NCI-H2107 treated with DMSO at 0.1 percent for 48 hours (cell line): ENCODE results near the gene SLC4A1AP.
"Not testable (repeated sequence)": the region's sequence is repeated elsewhere in the genome, so short reads cannot be mapped to it uniquely, and the experiment has no call there.

ENCODE experiments used
- DNase-seq: peaks from one replicate; lab custom pipeline; 2025; ENCODE audit not compliant: unreplicated experiment; lab: John Stamatoyannopoulos, UW

SLC4A1AP gene

DNA sequence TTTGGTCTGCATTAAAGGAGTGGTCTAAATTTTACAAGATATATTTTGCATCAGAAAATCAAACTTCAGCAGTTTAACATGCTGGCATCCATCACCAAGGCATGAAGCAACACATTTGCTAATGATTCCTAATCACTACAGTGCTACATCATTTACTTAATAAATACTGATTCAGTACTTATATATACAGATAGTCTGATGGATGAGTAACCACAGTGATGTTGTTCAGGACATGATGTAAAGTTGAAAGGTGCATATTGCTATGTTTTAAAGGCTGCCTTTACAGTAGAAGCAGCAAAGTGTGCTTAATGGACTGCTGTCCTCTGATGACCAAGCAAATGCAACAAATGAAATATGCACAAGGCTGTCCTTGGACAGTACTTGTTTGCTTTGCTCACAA is 11.3 kb upstream of the SLC4A1AP start:
- DNase-seq: no peak

DNA sequence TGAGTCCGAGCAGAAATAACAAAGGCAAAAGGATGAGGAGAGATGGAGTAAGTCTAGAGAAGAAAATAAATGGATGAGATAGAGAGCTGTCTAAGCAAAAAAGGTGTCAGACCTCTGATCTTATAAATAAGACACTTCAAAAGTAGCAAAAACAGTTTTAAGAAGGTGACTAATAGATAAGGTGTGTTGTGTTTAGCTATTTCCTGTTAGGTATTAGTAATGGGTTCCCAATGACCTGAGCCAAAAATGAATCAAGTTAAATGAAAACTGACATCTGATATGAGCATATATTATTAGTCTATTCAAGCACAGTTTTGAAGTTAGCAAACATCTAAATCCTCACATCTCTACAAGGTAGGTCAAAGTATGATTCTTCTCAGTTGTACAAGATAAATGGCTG is 10.9 kb upstream of the SLC4A1AP start:
- DNase-seq: no peak

DNA sequence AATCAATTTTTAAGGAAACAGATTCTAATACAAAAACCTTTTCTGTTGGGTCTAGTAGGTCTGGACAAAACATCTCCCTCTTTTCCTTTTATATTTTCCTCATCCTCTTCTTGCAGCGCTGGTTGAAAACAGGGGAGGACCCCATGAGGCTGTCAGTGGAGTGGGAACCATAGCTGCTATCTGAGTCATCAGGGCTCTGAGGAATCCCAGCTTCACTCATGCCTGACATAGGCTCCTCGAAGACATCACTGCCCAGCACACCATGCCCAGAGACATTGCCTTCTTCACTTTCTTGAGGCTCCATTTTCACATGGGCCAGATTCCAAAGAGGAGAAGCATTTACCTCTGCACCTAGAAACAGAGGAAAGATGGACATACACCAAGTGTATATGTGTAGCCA is 10.3 kb upstream of the SLC4A1AP start:
- DNase-seq: no peak

GRCh38 chr2:27655155-27655951 is 8.3 kb upstream of the SLC4A1AP start:
- DNase-seq: no peak

GRCh38 chr2:27661371-27661770 is 2.3 kb upstream of the SLC4A1AP start:
- DNase-seq: no peak

- no peak for DNase-seq
Observed at GRCh38 chr2:27664154-27664574, 475 bp downstream of the SLC4A1AP start.

GRCh38 chr2:27664622-27665363 is 1.1 kb downstream of the SLC4A1AP start:
- DNase-seq: no peak

DNA sequence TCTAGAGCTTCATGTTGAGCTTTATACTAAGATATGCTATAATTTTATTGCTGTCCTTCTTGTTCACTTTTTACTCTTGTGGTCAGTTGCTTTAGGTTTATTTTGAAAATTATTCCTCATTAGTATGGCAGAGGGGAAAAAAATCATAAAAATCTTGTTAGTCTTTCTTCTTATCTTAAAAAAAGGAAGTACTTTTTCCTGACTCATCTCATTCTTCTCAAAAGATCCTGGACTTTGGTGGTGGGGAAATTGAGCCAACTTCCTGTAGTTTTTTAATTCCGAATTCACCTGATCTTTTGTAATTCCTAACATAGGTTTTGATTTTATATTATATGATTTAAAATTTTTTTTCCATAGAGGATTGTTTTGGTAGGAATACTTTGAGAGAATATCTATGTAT is 3.8 kb downstream of the SLC4A1AP start:
- DNase-seq: no peak

DNA sequence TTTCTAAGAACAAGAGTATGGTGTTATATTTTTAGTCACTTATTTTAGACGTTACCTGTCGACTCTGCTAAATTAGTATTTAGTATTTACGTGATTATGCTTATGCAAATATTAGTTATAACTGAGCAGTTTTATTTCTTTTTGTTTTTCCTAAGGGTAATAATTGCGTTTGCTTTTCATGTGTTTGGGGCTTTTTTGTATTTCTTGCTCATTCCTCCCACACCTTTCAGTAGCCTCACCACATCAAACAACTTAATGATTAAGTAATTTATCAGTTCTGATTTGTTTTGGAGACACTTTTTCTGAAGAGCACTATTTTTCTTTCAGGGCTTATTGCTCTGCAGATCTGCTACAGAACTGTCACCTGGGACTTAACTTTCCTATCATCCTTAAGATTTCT is 7.5 kb downstream of the SLC4A1AP start:
- DNase-seq: no peak

DNA sequence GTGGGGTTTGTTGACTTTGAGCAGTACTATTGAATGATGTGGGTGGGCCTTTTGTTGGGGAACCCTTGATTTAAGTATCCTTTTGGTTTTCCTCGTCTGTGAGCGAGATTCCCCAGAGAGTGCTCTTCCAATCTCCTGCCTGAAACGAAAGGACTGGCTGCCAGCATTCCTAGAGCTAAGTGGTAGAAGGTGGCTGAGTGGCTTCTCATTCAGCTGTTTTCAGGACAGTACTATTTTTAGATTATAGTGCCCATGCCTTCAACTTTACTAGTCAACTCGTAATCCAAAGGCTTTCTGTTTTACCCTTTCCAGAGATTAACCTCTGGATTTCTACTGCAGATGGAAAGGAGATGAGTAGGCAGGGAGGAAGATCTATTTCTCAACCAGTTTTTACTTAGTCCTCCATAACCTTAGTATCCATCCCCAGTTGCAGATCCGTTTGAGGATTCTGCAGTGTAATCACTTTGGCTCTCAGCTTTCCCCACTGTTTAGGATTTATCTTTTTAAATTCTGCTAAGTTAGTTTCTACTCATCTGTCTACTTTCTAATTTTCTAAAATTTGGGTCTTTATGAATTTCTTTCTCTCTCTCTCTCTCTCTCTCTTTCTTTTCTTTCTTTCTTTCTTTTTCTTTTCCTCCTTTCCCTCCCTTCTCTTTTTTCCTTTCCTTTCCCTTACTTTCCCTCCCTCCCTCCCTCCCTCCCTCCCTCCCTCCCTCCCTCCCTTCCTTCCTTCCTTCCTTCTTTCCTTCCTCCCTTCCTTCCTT is 9.2 kb downstream of the SLC4A1AP start:
- DNase-seq: no peak

DNA sequence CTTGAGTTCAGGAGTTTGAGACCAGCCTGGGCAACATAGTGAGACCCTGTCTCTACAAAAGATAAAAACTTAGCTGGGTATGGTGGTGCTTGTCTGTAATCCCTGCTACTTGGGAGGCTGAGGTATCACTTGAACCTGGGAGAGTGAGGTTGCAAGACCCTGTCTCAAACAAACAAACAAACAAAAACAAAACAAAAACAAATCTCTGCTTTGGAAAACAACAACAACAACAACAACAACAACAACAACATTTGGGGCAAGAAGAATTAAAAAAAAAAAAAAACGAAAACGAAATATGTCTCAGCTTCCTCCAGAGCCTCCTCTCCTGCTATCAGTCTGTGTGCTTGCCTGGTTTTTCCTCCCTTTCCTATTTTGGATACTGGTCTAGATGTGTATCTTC is 16.9 kb downstream of the SLC4A1AP start:
- no peak for DNase-seq

DNA sequence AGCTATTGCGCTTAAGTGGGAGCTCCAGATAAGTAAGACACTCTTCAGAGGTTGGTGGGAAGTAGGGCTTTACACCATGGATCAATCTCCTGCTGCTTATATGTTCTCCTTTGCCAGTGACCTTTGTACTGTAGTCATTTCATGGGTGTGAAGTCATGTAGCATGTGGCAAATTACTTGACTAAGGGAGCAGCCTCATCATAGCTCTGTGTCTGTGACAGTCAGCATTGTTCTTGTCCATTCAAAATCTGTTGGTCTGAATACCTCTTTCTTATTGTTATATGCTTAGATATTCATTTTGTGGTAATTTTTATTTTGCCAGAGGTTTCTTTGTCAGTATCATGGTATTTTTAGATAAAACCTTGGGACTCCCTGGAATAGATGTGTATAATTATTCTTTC is 18.2 kb downstream of the SLC4A1AP start:
- no peak for DNase-seq

DNA sequence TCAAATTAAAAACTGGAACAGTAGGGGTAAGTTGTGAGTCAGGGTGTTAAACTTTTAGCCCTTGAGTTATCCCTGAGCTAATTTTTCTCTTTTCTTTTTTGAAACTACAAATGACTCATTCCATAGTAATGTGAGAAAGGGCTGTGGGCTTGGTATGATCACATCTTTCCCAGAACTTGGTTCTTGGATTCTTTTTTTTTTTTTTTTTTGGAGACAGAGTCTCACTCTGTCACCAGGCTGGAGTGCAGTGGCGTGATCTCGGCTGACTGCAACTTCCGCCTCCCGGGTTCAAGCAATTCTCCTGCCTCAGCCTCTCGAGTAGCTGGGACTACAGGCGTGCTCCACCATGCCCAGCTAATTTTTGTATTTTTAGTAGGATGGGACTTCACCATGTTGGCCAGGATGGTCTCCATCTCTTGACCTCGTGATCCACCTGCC is 18.7 kb downstream of the SLC4A1AP start:
- not testable (repeated sequence) for DNase-seq

GRCh38 chr2:27683390-27684071 is 19.8 kb downstream of the SLC4A1AP start:
- DNase-seq: peak; percentile 90

DNA sequence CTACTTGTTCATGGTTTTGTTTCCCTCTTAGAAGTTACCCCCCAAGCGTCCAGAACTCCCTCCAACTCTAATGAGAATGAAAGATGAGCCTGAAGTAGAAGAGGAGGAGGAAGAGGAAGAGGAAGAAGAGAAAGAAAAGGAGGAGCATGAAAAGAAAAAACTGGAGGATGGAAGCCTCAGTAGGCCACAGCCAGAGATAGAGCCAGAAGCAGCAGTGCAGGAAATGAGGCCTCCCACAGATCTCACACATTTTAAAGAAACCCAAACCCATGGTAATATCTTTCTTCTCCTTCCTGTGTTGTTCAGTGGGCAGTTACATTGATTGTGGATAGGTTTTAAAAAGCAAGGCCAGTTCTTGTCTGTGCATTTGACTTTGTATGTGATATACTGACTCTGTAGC is 21.3 kb downstream of the SLC4A1AP start:
- not testable (repeated sequence) for DNase-seq

- no peak for DNase-seq
Observed at GRCh38 chr2:27685577-27685976, 21.9 kb downstream of the SLC4A1AP start.

GRCh38 chr2:27687232-27687631 is 23.5 kb downstream of the SLC4A1AP start:
- DNase-seq: no peak

DNA sequence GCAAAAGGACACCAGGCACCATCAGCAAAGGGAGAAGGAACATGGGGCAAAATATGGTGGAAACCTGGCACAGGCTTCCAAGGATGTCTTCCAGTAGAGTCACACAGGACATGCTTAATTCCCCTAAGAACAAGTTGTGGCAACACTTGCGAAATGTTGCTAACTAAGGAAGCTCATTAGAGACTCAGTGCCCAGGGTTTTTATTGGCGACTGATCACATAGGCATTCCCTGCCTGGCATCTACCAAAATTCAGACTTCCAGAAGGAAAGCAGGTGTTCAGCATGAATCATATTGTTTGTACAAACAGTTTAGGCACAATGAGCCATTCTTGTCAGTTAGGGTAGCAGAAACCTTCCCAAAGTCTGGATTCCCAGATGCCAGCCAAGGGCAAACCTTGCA is 25.7 kb downstream of the SLC4A1AP start:
- DNase-seq: peak; percentile 6

GRCh38 chr2:27690052-27690451 is 26.4 kb downstream of the SLC4A1AP start:
- DNase-seq: no peak

DNA sequence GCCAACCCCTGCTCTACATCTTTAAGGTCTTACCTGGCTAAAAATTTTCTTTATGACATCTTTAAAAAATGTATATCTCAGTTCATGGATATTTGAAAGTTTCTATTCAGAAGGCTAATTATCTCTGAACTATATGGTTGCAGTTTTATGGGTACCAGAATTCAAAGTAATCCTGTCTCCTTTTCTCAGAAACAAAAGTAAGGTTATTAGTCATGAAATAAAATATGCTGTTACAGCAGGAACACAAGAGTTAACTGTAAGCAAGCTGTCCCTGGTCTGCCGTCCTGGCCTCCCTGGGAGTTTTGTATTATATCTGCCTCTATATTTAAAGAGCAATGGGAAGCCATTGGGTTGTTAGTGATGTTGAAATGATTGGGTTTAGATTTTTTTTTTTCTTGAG is 34.0 kb downstream of the SLC4A1AP start:
- no peak for DNase-seq

GRCh38 chr2:27701676-27702075 is 38.0 kb downstream of the SLC4A1AP start:
- peak; percentile 86 for DNase-seq
